H1 (cell line): ENCODE data around the gene PLEKHG3. TPM values are rescaled to one million over a fixed set of nuclear protein-coding genes. Genes with fewer than 3 reads are reported as not detected.

Experiments used
- CTCF ChIA-PET: fragments of 300-600 bp; sonication (Branson Sonifier 250); formaldehyde crosslinking; loops from one replicate; lab custom pipeline; 2021; ENCODE audit not compliant: partially characterized antibody; lab: Charles Lee
- POLR2A ChIA-PET: fragments of 300-600 bp; sonication (Branson Sonifier 250); formaldehyde crosslinking; loops from one replicate; lab custom pipeline; 2021; ENCODE audit warnings: inconsistent platforms; ENCODE audit not compliant: partially characterized antibody; lab: Charles Lee
- DNase-seq, 2 experiments: peaks; one replicate each; pipeline versions ENCODE4 v3.0.0 to v3.0.0-alpha.2; 2010 to 2022; ENCODE audit warnings: low spot score in 2 of 2, low read depth in 1 of 2, mixed read lengths in 1 of 2
- FAIRE-seq: peaks from 2 replicates; lab custom pipeline; 2011; peaks lifted over from hg19 to GRCh38; lab: Jason Lieb, UNC
- H2AFZ ChIP-seq: 2 replicates; pipeline ENCODE4 v1.8.1; 2012; ENCODE audit warnings: low read length, inconsistent platforms
- H2AK5ac ChIP-seq: 2 replicates; pipeline ENCODE4 v1.6.1; 2013; ENCODE audit warnings: low read depth, low read length
- H2BK120ac ChIP-seq: replicated peaks from 2 replicates; pipeline ENCODE3; 2013; ENCODE audit warnings: low read depth, low read length, inconsistent platforms
- H2BK12ac ChIP-seq: 2 replicates; pipeline ENCODE4 v1.6.1; 2013; ENCODE audit warnings: low read depth, low read length
- H2BK15ac ChIP-seq: 2 replicates; pipeline ENCODE4 v1.6.1; 2013; ENCODE audit warnings: low read length
- H2BK20ac ChIP-seq: 2 replicates; pipeline ENCODE4 v1.6.1; 2013; ENCODE audit warnings: low read length
- H2BK5ac ChIP-seq: 2 replicates; pipeline ENCODE4 v1.6.1; 2013; ENCODE audit warnings: low read depth, low read length
- H3K14ac ChIP-seq: 2 replicates; pipeline ENCODE4 v1.6.1; 2013; ENCODE audit warnings: inconsistent platforms; ENCODE audit not compliant: insufficient read length
- H3K18ac ChIP-seq: 2 replicates; pipeline ENCODE4 v1.6.1; 2013; ENCODE audit warnings: low read length; ENCODE audit errors: extremely low read depth
- H3K23ac ChIP-seq: 2 replicates; pipeline ENCODE4 v1.6.1; 2013; ENCODE audit warnings: inconsistent platforms; ENCODE audit not compliant: insufficient read length
- H3K23me2 ChIP-seq: 2 replicates; pipeline ENCODE4 v1.6.1; 2013; ENCODE audit warnings: low read depth, low read length
- H3K27ac ChIP-seq: 2 replicates; pipeline ENCODE4 v1.6.1; 2011; ENCODE audit warnings: low read depth, low read length, inconsistent platforms
- H3K27me3 ChIP-seq, 4 experiments: replicated peaks in 1 of 4; 1 replicate in 1 of 4; 2 replicates in 3 of 4; pipeline versions ENCODE4 v1.6.1 to v1.8.1; 2011 to 2013; ENCODE audit warnings: low read length in 3 of 4, mild to moderate bottlenecking in 3 of 4, inconsistent platforms in 2 of 4, mixed read lengths in 2 of 4, moderate library complexity in 1 of 4; ENCODE audit not compliant: control insufficient read depth in 3 of 4, insufficient read depth in 3 of 4; ENCODE audit errors: extremely low read depth in 1 of 4
- H3K36me3 ChIP-seq, 4 experiments: 2 replicates each; pipeline versions ENCODE4 v1.6.1 to v1.8.1; 2011 to 2013; ENCODE audit warnings: mild to moderate bottlenecking in 4 of 4, low read length in 3 of 4, moderate library complexity in 2 of 4, control low read depth in 1 of 4, inconsistent platforms in 1 of 4; ENCODE audit not compliant: insufficient read depth in 4 of 4, control insufficient read depth in 2 of 4
- H3K4ac ChIP-seq: replicated peaks from 2 replicates; pipeline ENCODE3; 2013; ENCODE audit warnings: low read length, low read depth, mixed read lengths, inconsistent platforms; ENCODE audit not compliant: insufficient read length
- H3K4me1 ChIP-seq, 4 experiments: replicated peaks in 1 of 4; 1 replicate in 1 of 4; 2 replicates in 3 of 4; pipeline versions ENCODE4 v1.6.1 to v1.8.1; 2011 to 2013; ENCODE audit warnings: low read length in 3 of 4, inconsistent platforms in 2 of 4, mixed read lengths in 1 of 4; ENCODE audit not compliant: insufficient read depth in 4 of 4, control insufficient read depth in 3 of 4
- H3K4me2 ChIP-seq, 2 experiments: 2 replicates each; pipeline versions ENCODE4 v1.6.1 to v1.8.1; 2011 to 2013; ENCODE audit warnings: low read depth in 2 of 2, low read length in 2 of 2, control low read depth in 1 of 2, inconsistent platforms in 1 of 2, mild to moderate bottlenecking in 1 of 2; ENCODE audit not compliant: insufficient read depth in 1 of 2
- H3K4me3 ChIP-seq, 4 experiments: fragments of 200-600, 300-600 bp in 1 of 4; sonication (generic), shearing (Covaris generic), sonication (Bioruptor Twin) in 1 of 4; 2 replicates each; pipeline versions ENCODE4 v1.5.1 to v1.8.1; 2011 to 2016; ENCODE audit warnings: low read length in 4 of 4, low read depth in 3 of 4, control low read depth in 2 of 4, inconsistent platforms in 2 of 4, mild to moderate bottlenecking in 2 of 4, mixed read lengths in 1 of 4, moderate library complexity in 1 of 4; ENCODE audit not compliant: insufficient read depth in 2 of 4; ENCODE audit errors: extremely low read depth in 1 of 4
- H3K56ac ChIP-seq: replicated peaks from 2 replicates; pipeline ENCODE3; 2013; ENCODE audit warnings: low read depth, mild to moderate bottlenecking, mixed read lengths, low read length, inconsistent platforms; ENCODE audit not compliant: insufficient read length
- H3K79me1 ChIP-seq: 2 replicates; pipeline ENCODE4 v1.6.1; 2013; ENCODE audit warnings: low read depth, low read length, control low read depth
- H3K79me2 ChIP-seq, 2 experiments: 2 replicates each; pipeline versions ENCODE4 v1.6.1 to v1.8.1; 2012 to 2013; ENCODE audit warnings: low read length in 2 of 2, mild to moderate bottlenecking in 2 of 2, inconsistent platforms in 1 of 2; ENCODE audit not compliant: insufficient read depth in 2 of 2, control insufficient read depth in 1 of 2
- H3K9ac ChIP-seq, 4 experiments: replicated peaks in 1 of 4; 1 replicate in 1 of 4; 2 replicates in 3 of 4; pipeline versions ENCODE4 v1.6.1 to v1.8.1; 2011 to 2013; ENCODE audit warnings: low read depth in 3 of 4, low read length in 3 of 4, control low read depth in 2 of 4, mild to moderate bottlenecking in 2 of 4, moderate library complexity in 2 of 4, inconsistent platforms in 1 of 4; ENCODE audit errors: extremely low read depth in 1 of 4
- H3K9me3 ChIP-seq, 2 experiments: 2 replicates each; pipeline versions ENCODE4 v1.6.1 to v1.8.1; 2012 to 2013; ENCODE audit warnings: mild to moderate bottlenecking in 2 of 2, moderate library complexity in 2 of 2, control low read depth in 1 of 2, inconsistent platforms in 1 of 2, low read depth in 1 of 2, low read length in 1 of 2, mixed read lengths in 1 of 2; ENCODE audit not compliant: insufficient read depth in 2 of 2
- H4K20me1 ChIP-seq, 2 experiments: replicated peaks in 1 of 2; 2 replicates each; pipeline versions ENCODE3 to v1.8.1; 2011 to 2013; ENCODE audit warnings: inconsistent platforms in 2 of 2, low read length in 2 of 2, mild to moderate bottlenecking in 1 of 2; ENCODE audit not compliant: insufficient read depth in 2 of 2, control insufficient read depth in 1 of 2
- H4K5ac ChIP-seq: 2 replicates; pipeline ENCODE4 v1.6.1; 2013; ENCODE audit warnings: low read length, low read depth, mixed read lengths, inconsistent platforms; ENCODE audit not compliant: insufficient read length
- H4K8ac ChIP-seq: 2 replicates; pipeline ENCODE4 v1.8.0; 2013; ENCODE audit warnings: mild to moderate bottlenecking, moderate library complexity, low read length, inconsistent platforms; ENCODE audit not compliant: insufficient read depth; ENCODE audit errors: extremely low read depth
- H4K91ac ChIP-seq: replicated peaks from 2 replicates; pipeline ENCODE3; 2013; ENCODE audit warnings: low read length, mixed read lengths, inconsistent platforms; ENCODE audit not compliant: insufficient read length
- ASH2L ChIP-seq: fragments of 200-600, 300-600 bp; sonication (generic); IDR thresholded peaks from one replicate; pipeline ENCODE4 v1.7.1; 2017; ENCODE audit warnings: low read length
- ATF3 ChIP-seq: IDR thresholded peaks from 2 replicates; pipeline ENCODE4 v1.6.1; 2011; ENCODE audit warnings: low read depth, mild to moderate bottlenecking, low read length; ENCODE audit not compliant: insufficient read depth
- EGR1 ChIP-seq: IDR thresholded peaks from 2 replicates; pipeline ENCODE4 v1.6.1; 2011; ENCODE audit warnings: low read depth, low read length, borderline replicate concordance
- EZH2 ChIP-seq: fragments of 200-600 bp; sonication (generic); IDR thresholded peaks from 2 replicates; pipeline ENCODE4 v1.7.1; 2012; ENCODE audit warnings: low read depth, mild to moderate bottlenecking, moderate library complexity, low read length, inconsistent platforms; ENCODE audit not compliant: severe bottlenecking
- GABPA ChIP-seq: IDR thresholded peaks from 2 replicates; pipeline ENCODE4 v1.6.1; 2011; ENCODE audit warnings: mild to moderate bottlenecking, low read length, moderate library complexity, borderline replicate concordance; ENCODE audit not compliant: insufficient read depth
- GTF2F1 ChIP-seq: IDR thresholded peaks from 2 replicates; pipeline ENCODE4 v1.6.1; 2012; ENCODE audit warnings: low read depth, low read length, improper control_type of control experiment, borderline replicate concordance
- HDAC2 ChIP-seq, 2 experiments: fragments of 300-600 bp in 1 of 2; sonication (generic) in 1 of 2; IDR thresholded peaks; 2 replicates each; pipeline ENCODE4 v1.6.1; 2011 to 2012; ENCODE audit warnings: low read depth in 2 of 2, low read length in 2 of 2, mild to moderate bottlenecking in 2 of 2, moderate library complexity in 2 of 2, borderline replicate concordance in 1 of 2, inconsistent platforms in 1 of 2
- KDM1A ChIP-seq: fragments of 200-600, 300-600 bp; sonication (generic); IDR thresholded peaks from 2 replicates; pipeline ENCODE4 v1.7.1; 2016; ENCODE audit warnings: mild to moderate bottlenecking, low read length, borderline replicate concordance
- MAFK ChIP-seq: IDR thresholded peaks from 2 replicates; pipeline ENCODE4 v1.6.1; 2012; ENCODE audit warnings: low read depth, mild to moderate bottlenecking, improper control_type of control experiment, low read length
- RBBP5 ChIP-seq: IDR thresholded peaks from 2 replicates; pipeline ENCODE4 v1.7.1; 2012; ENCODE audit warnings: low read depth, mild to moderate bottlenecking, inconsistent platforms, low read length, moderate library complexity, borderline replicate concordance
- TAF1 ChIP-seq: IDR thresholded peaks from 2 replicates; pipeline ENCODE4 v1.6.1; 2011; ENCODE audit warnings: mild to moderate bottlenecking, low read depth, low read length
- TBP ChIP-seq: IDR thresholded peaks from 2 replicates; pipeline ENCODE4 v1.6.1; 2011; ENCODE audit warnings: low read depth, low read length, improper control_type of control experiment
- YY1 ChIP-seq: IDR thresholded peaks from 2 replicates; pipeline ENCODE4 v1.6.1; 2011; ENCODE audit warnings: low read depth, mild to moderate bottlenecking, low read length
- ZNF274 ChIP-seq: IDR thresholded peaks from 2 replicates; pipeline ENCODE4 v1.7.0; 2012; ENCODE audit warnings: low read length, borderline replicate concordance; ENCODE audit errors: extremely low read depth
- WGBS, 2 experiments: shearing (Covaris generic) in 1 of 2; methylation state at CpG; one replicate each; pipeline versions ENCODE4 v1.1.6 to v1.1.7; 2013 to 2015; ENCODE audit warnings: low lambda C conversion rate in 2 of 2, mixed read lengths in 2 of 2, inconsistent platforms in 1 of 2, low coverage in 1 of 2, missing lambda C conversion rate in 1 of 2; ENCODE audit not compliant: insufficient replicate concordance in 2 of 2, insufficient coverage in 1 of 2, insufficient read length in 1 of 2; ENCODE audit errors: extremely low coverage in 1 of 2, missing lambda C conversion rate in 1 of 2; 5-methylcytosine and 5-hydroxymethylcytosine counted together
- polyA plus RNA-seq, 7 experiments: library from polyadenylated mRNA; depleted of rRNA in 3 of 7; stranded (reverse) in 5 of 7; unstranded in 2 of 7; fragments of >200 nt in 5 of 7; fragments of 200-250 nt in 2 of 7; gene quantifications; 1 replicate in 5 of 7; 2 replicates in 1 of 7; 4 replicates in 1 of 7; pipeline versions ENCODE4 v1.2.1 to v1.2.3, GENCODE V29; 2011 to 2013; ENCODE audit warnings: missing spikeins in 2 of 7, mixed read lengths in 2 of 7
- total RNA-seq: library from RNA; stranded (reverse); fragmentation: NEBNext Ultra II Directional; extraction: Animal tissue kit (Norgen Biotek cat#: 25700); gene quantifications from 2 replicates; pipeline ENCODE4 v1.2.1, GENCODE V29; 2021

The PLEKHG3 gene
- total and polyA plus RNA-seq, 2 of the 8 experiments (the other 6 are each of a cell fraction or from before 2014, with no cell fraction given) = 43.4 to 90.6 TPM

GRCh38 chr14:64756712-64757111 is 52.5 kb downstream of the PLEKHG3 start:
- Histone ChIP-seq H3K23ac (no peak overlapping the region), H2AK5ac (no peak overlapping the region), H3K23me2 (no peaks in the 10 kb centered on the region), H2BK5ac (no peak overlapping the region), H3K9me3 (no peaks in the 10 kb centered on the region), H4K8ac (no peak overlapping the region), H3K4ac (no peak overlapping the region), H2AFZ (no peak overlapping the region), H3K56ac (no peak overlapping the region), H2BK20ac (no peak overlapping the region), H3K4me3 (no peak overlapping the region), H3K9ac (no peak overlapping the region), H3K18ac (no peak overlapping the region), H3K4me2 (no peak overlapping the region), H3K36me3 (no peaks in the 10 kb centered on the region), H3K79me1 (no peaks in the 10 kb centered on the region), H4K91ac (no peak overlapping the region), H3K79me2 (no peaks in the 10 kb centered on the region), H3K27me3 (no peaks in the 10 kb centered on the region; a peak in 1 of 7 replicates), H4K20me1 (no peaks in the 10 kb centered on the region), H4K5ac (no peak overlapping the region), H2BK15ac (no peak overlapping the region), H2BK120ac (no peak overlapping the region), H3K14ac (no peak overlapping the region), H3K4me1 (peaks cover 0 to 11% (median 4%) of the 10 kb centered on the region in 4 experiments; a peak in 6 of 7 replicates), H3K27ac (no peak overlapping the region), H2BK12ac (no peak overlapping the region)
- ChIA-PET POLR2A (interaction anchor here (0.8 kb wide), 1 partner anchor 10 kb away, joined by 3 read pairs; no protein-coding TSS in a partner anchor), CTCF (interaction anchor here (0.8 to 1.7 kb wide), 5 partner anchors 8 to 63 kb away, joined by 3 to 5 read pairs (median 4); no protein-coding TSS in a partner anchor)
- 93% methylated on average over 5 of the region's 5 CpGs; no CpG with 5 or more reads in 1 of the 2 experiments for WGBS, 2 experiments
- DNase-seq (no peak), FAIRE-seq (no peak)
- TF ChIP-seq ASH2L (no peak), GABPA (no peak), ZNF274 (no peak), HDAC2 (IDR thresholded peaks at IDR 0.05; ENCODE audit: borderline replicate concordance in 1 of 2, low read depth in 2 of 2, low read length in 2 of 2) (no peak), KDM1A (no peak), EGR1 (no peak), TAF1 (no peak), YY1 (no peak), EZH2 (no peak), RBBP5 (no peak), MAFK (no peak), ATF3 (no peak), GTF2F1 (no peak), TBP (no peak)
